Kidney (tissue), 14 donors: Measurements from ENCODE around the gene AGPAT4. TPM values are rescaled to one million over a fixed set of nuclear protein-coding genes. Genes with fewer than 3 reads are reported as not detected.

ENCODE experiments used
- DNase-seq, 5 donors: peaks; one replicate each; pipeline ENCODE4 v3.0.0-alpha.2; 2013 to 2020
- FAIRE-seq: peaks from 2 replicates; lab custom pipeline; 2012; peaks lifted over from hg19 to GRCh38; lab: Jason Lieb, UNC
- H3K27ac ChIP-seq, 2 donors: one replicate each; pipeline ENCODE4 v1.7.0; 2013; ENCODE audit warnings: low read depth in 2 of 2, low read length in 2 of 2, inconsistent platforms in 1 of 2
- H3K27me3 ChIP-seq: one replicate; pipeline ENCODE4 v1.7.1; 2013; ENCODE audit warnings: low read length, inconsistent platforms; ENCODE audit not compliant: control insufficient read depth, insufficient read depth
- H3K36me3 ChIP-seq, 3 donors: one replicate each; pipeline versions ENCODE4 v1.7.0 to v1.7.1; 2013; ENCODE audit warnings: low read length in 3 of 3, control low read depth in 1 of 3, inconsistent platforms in 1 of 3; ENCODE audit not compliant: insufficient read depth in 3 of 3, control insufficient read depth in 2 of 3
- H3K4me1 ChIP-seq, 3 donors: one replicate each; pipeline versions ENCODE4 v1.7.0 to v1.7.1; 2013; ENCODE audit warnings: low read length in 3 of 3, inconsistent platforms in 1 of 3, low read depth in 1 of 3; ENCODE audit not compliant: control insufficient read depth in 2 of 3, insufficient read depth in 2 of 3
- H3K4me3 ChIP-seq, 3 donors: one replicate each; pipeline versions ENCODE4 v1.7.0 to v1.8.1; 2013; ENCODE audit warnings: low read length in 3 of 3, control low read depth in 1 of 3, inconsistent platforms in 1 of 3
- H3K9ac ChIP-seq, 3 donors: one replicate each; pipeline versions ENCODE4 v1.7.0 to v1.7.1; 2013; ENCODE audit warnings: low read length in 3 of 3, control low read depth in 1 of 3, inconsistent platforms in 1 of 3
- H3K9me3 ChIP-seq, 3 donors: one replicate each; pipeline versions ENCODE4 v1.7.0 to v1.7.1; 2013; ENCODE audit warnings: low read length in 3 of 3, control low read depth in 1 of 3, inconsistent platforms in 1 of 3; ENCODE audit not compliant: control insufficient read depth in 2 of 3, insufficient read depth in 1 of 3
- intact Hi-C: fragments of 100-400 bp; cut with DNase I; formaldehyde crosslinking; loops from one replicate; pipeline ENCODE4 v1.11.1; 2022
- polyA plus RNA-seq: library from polyadenylated mRNA; stranded (reverse); fragments of 350-450 nt; fragmentation: Illumina TruSeq; extraction: RNeasy Lipid Tissue Mini Kit (QIAGEN cat#74804); gene quantifications from one replicate; pipeline ENCODE4 v1.2.3, GENCODE V29; 2014; ENCODE audit warnings: low read depth, low replicate concordance; ENCODE audit not compliant: insufficient read depth
- total RNA-seq: library from RNA; stranded (reverse); fragmentation: NEBNext Ultra II Directional; extraction: Animal tissue kit (Norgen Biotek cat#: 25700); gene quantifications from one replicate; pipeline ENCODE4 v1.2.1, GENCODE V29; 2021
- TF ChIP-seq, protein P1 (sequence below): IDR thresholded peaks from 3 replicates; pipeline ENCODE4 v1.5.1; 2012; ENCODE audit warnings: mild to moderate bottlenecking, moderate library complexity, borderline replicate concordance; ENCODE audit not compliant: insufficient read depth; ENCODE audit errors: extremely low read depth
- donor health status: control.
- donor health status: control.
- donor health status: control.
- donor health status: control.
- donor health status: control.
- donor health status: DM: yes; HTN: yes; CAD: no.
- donor health status: Normal renal cell carcinoma (clear cell type).

The AGPAT4 gene
- total and polyA plus RNA-seq, 2 donors from 2014 or later: 3.3 to 12.3 TPM

DNA sequence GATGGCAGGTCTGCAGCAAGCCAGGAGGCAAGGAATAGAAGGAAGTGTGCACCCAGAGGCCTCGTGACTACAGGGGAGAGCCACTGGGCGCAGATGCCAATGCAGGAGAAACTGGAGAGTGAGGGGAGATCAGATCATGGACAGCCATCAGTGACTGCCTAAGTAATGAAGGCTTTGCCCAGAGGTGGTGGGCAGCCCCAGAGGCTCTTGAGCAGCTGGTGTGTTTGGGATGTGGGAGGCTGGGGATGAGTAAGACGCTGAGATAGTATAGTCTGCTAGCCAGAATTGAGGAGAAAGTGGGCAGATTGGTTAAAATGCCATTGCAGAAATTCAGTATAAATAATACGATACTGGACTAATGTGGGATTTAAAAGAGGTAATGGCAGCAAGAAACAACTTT lies 170.4 kb downstream of the AGPAT4 start:
- no peak overlapping the region for H3K9ac ChIP-seq
- TF ChIP-seq, protein P1, sequence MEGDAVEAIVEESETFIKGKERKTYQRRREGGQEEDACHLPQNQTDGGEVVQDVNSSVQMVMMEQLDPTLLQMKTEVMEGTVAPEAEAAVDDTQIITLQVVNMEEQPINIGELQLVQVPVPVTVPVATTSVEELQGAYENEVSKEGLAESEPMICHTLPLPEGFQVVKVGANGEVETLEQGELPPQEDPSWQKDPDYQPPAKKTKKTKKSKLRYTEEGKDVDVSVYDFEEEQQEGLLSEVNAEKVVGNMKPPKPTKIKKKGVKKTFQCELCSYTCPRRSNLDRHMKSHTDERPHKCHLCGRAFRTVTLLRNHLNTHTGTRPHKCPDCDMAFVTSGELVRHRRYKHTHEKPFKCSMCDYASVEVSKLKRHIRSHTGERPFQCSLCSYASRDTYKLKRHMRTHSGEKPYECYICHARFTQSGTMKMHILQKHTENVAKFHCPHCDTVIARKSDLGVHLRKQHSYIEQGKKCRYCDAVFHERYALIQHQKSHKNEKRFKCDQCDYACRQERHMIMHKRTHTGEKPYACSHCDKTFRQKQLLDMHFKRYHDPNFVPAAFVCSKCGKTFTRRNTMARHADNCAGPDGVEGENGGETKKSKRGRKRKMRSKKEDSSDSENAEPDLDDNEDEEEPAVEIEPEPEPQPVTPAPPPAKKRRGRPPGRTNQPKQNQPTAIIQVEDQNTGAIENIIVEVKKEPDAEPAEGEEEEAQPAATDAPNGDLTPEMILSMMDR: no peak
- H3K4me1 ChIP-seq: no peaks in the 10 kb centered on the region
- DNase-seq: no peak
- no peak for FAIRE-seq
- H3K9me3 ChIP-seq: no peaks in the 10 kb centered on the region
- H3K36me3 ChIP-seq: peaks cover 3 to 44% (median 18%) of the 10 kb centered on the region in 3 donors
- H3K27ac ChIP-seq: no peak overlapping the region
- H3K27me3 ChIP-seq: no peaks in the 10 kb centered on the region
- intact Hi-C loops: no loop called here
- no peak overlapping the region for H3K4me3 ChIP-seq

DNA sequence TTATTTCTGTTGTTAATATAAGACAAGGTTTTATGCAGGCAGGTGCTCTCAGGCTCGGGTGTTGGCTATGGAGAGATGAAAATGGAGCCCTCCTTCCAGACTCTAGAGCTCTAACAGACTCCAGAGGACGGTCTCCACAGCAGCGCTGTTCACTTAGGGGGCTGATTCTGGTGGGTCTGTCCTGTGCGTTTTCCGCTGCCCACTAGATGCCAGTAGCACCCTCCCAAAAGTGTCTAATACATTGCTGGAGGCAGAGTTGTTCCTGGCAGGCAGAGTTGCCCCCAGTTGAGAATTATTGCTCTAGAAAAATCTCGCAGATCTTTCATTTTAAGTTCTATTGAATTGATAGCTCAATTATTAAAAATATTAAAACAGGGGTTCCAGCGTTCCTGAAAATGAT lies 172.3 kb downstream of the AGPAT4 start:
- no peaks in the 10 kb centered on the region for H3K9me3 ChIP-seq
- no peak overlapping the region for H3K9ac ChIP-seq
- FAIRE-seq (no peak), DNase-seq (peak in 3 of 5 donors; percentile 10 to 44 (median 26))
- TF ChIP-seq, protein P1: no peak
- intact Hi-C loops: no loop called here
- H3K4me3 ChIP-seq: no peak overlapping the region
- peaks cover 0 to 36% (median 15%) of the 10 kb centered on the region in 3 donors for H3K36me3 ChIP-seq
- no peaks in the 10 kb centered on the region for H3K27me3 ChIP-seq
- H3K27ac ChIP-seq: no peak overlapping the region
- no peaks in the 10 kb centered on the region for H3K4me1 ChIP-seq

- FAIRE-seq (no peak), DNase-seq (no peak)
- Histone ChIP-seq H3K27me3 (no peaks in the 10 kb centered on the region), H3K36me3 (peaks cover 0 to 30% (median 20%) of the 10 kb centered on the region in 3 donors), H3K9ac (no peak overlapping the region), H3K9me3 (no peaks in the 10 kb centered on the region), H3K27ac (no peak overlapping the region), H3K4me3 (no peak overlapping the region), H3K4me1 (no peaks in the 10 kb centered on the region)
- intact Hi-C loops: no loop called here
- TF ChIP-seq, protein P1: no peak
Observed at GRCh38 chr6:161100072-161100471, 173.8 kb downstream of the AGPAT4 start.

DNA sequence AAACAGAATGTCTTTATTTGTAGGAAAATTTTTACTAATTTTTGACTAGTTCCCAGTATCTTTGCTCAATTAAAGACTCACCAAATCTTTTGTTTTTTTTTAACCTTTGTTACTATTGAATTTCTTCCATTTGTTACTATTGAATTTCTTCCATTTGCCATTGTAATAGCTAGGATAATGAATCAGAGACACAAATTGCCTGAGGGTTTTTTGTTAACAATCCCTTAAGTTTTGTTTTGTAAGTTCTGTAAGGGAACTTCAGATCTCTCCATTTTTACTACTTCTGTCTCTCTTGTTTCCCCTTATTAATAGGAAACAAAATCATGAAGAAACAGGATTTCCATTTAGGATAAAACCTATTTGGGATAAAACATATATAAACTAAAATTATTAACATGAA lies 177.9 kb downstream of the AGPAT4 start:
- TF ChIP-seq, protein P1: no peak

More for the DNA sequence above, 177.9 kb downstream of the AGPAT4 start:
- Histone ChIP-seq H3K27ac (no peak overlapping the region), H3K9ac (no peak overlapping the region), H3K4me3 (no peak overlapping the region), H3K9me3 (no peaks in the 10 kb centered on the region), H3K27me3 (no peaks in the 10 kb centered on the region), H3K4me1 (no peaks in the 10 kb centered on the region), H3K36me3 (peaks cover 0 to 29% (median 18%) of the 10 kb centered on the region in 3 donors)
- DNase-seq: no peak
- no peak for FAIRE-seq
- intact Hi-C loops: no loop called here
